GM12878 (cell line): ENCODE measurements around the gene GSE1. TPM values are rescaled to one million over a fixed set of nuclear protein-coding genes. Genes with fewer than 3 reads are reported as not detected.

Experiments used
- BACH1 ChIP-seq: fragments of 450-650 bp; IDR thresholded peaks from 2 replicates; pipeline ENCODE4 v1.6.1; 2017; ENCODE audit warnings: mild to moderate bottlenecking, borderline replicate concordance
- BHLHE40 ChIP-seq, 2 experiments: fragments of 450-650 bp in 1 of 2; IDR thresholded peaks; 2 replicates each; pipeline ENCODE4 v1.6.1; 2011 to 2017; ENCODE audit warnings: low read depth in 2 of 2, borderline replicate concordance in 1 of 2, improper control_type of control experiment in 1 of 2, low read length in 1 of 2, mild to moderate bottlenecking in 1 of 2
- CHD2 ChIP-seq: IDR thresholded peaks from 2 replicates; pipeline ENCODE4 v1.6.1; 2011; ENCODE audit warnings: low read depth, low read length, improper control_type of control experiment, borderline replicate concordance
- CREM ChIP-seq: IDR thresholded peaks from 2 replicates; pipeline ENCODE4 v1.6.1; 2014; ENCODE audit warnings: antibody characterized with exemption, low read depth
- DPF2 ChIP-seq: fragments of 450-650 bp; IDR thresholded peaks from 2 replicates; pipeline ENCODE4 v1.6.1; 2017; ENCODE audit warnings: mild to moderate bottlenecking
- EGR1 ChIP-seq, 2 experiments: IDR thresholded peaks; 1 replicate in 1 of 2; 2 replicates in 1 of 2; pipeline ENCODE4 v1.6.1; 2011 to 2012; ENCODE audit warnings: low read depth in 2 of 2, low read length in 2 of 2, borderline replicate concordance in 1 of 2, mild to moderate bottlenecking in 1 of 2, moderate library complexity in 1 of 2
- EP300 ChIP-seq, 2 experiments: fragments of 150-350 bp in 1 of 2; IDR thresholded peaks; 2 replicates each; pipeline ENCODE4 v1.6.1; 2011 to 2012; ENCODE audit warnings: low read depth in 2 of 2, low read length in 2 of 2, borderline replicate concordance in 1 of 2, improper control_type of control experiment in 1 of 2, inconsistent platforms in 1 of 2; ENCODE audit not compliant: control insufficient read depth in 1 of 2
- FOXM1 ChIP-seq: IDR thresholded peaks from 2 replicates; pipeline ENCODE4 v1.6.1; 2012; ENCODE audit warnings: low read depth, mild to moderate bottlenecking, inconsistent platforms, low read length, moderate library complexity
- GATAD2B ChIP-seq: fragments of 450-650 bp; conservative IDR thresholded peaks from 2 replicates; pipeline ENCODE4 v1.6.1; 2017; ENCODE audit warnings: low read depth, mild to moderate bottlenecking, moderate library complexity
- HDAC6 ChIP-seq: fragments of 200-600 bp; sonication (generic); IDR thresholded peaks from one replicate; pipeline ENCODE4 v1.8.0; 2017; ENCODE audit warnings: antibody characterized with exemption; ENCODE audit not compliant: unreplicated experiment
- IKZF1 ChIP-seq: fragments of 450-650 bp; conservative IDR thresholded peaks from 2 replicates; pipeline ENCODE4 v1.6.1; 2017; ENCODE audit warnings: antibody characterized with exemption, mild to moderate bottlenecking
- KLF5 ChIP-seq: fragments of 450-650 bp; IDR thresholded peaks from 2 replicates; pipeline ENCODE4 v1.6.1; 2014; ENCODE audit warnings: mild to moderate bottlenecking; ENCODE audit not compliant: partially characterized antibody
- MTA2 ChIP-seq: fragments of 450-650 bp; IDR thresholded peaks from 2 replicates; pipeline ENCODE4 v1.6.1; 2016; ENCODE audit warnings: low read depth, mild to moderate bottlenecking, moderate library complexity
- POU2F2 ChIP-seq: IDR thresholded peaks from 3 replicates; pipeline ENCODE4 v1.6.1; 2011; ENCODE audit warnings: low read depth, mild to moderate bottlenecking, low read length, borderline replicate concordance
- SIX5 ChIP-seq: IDR thresholded peaks from 2 replicates; pipeline ENCODE4 v1.6.1; 2011; ENCODE audit warnings: mild to moderate bottlenecking, low read depth, low read length, moderate library complexity; ENCODE audit not compliant: severe bottlenecking
- STAT3 ChIP-seq: IDR thresholded peaks from 2 replicates; pipeline ENCODE4 v1.6.1; 2011; ENCODE audit warnings: low read depth, low read length, improper control_type of control experiment
- TARDBP ChIP-seq: IDR thresholded peaks from 2 replicates; pipeline ENCODE4 v1.6.1; 2016; ENCODE audit warnings: borderline replicate concordance
- TCF3 ChIP-seq: IDR thresholded peaks from 2 replicates; pipeline ENCODE4 v1.6.1; 2012; ENCODE audit warnings: low read depth, mild to moderate bottlenecking, low read length, borderline replicate concordance; ENCODE audit not compliant: insufficient read depth
- ZNF207 ChIP-seq: fragments of 450-650 bp; IDR thresholded peaks from 2 replicates; pipeline ENCODE4 v1.6.1; 2014; ENCODE audit warnings: antibody characterized with exemption, mild to moderate bottlenecking, borderline replicate concordance
- ZNF217 ChIP-seq: fragments of 450-650 bp; IDR thresholded peaks from 2 replicates; pipeline ENCODE4 v1.6.1; 2017; ENCODE audit warnings: antibody characterized with exemption, mild to moderate bottlenecking
- polyA plus RNA-seq, 11 experiments: library from polyadenylated mRNA; depleted of rRNA in 4 of 11; unstranded in 6 of 11; stranded (reverse) in 5 of 11; fragments of >200 nt; fragmentation: Nextera tagmentation in 4 of 11; fragmentation: Illumina TruSeq in 1 of 11; extraction: Ambion mirVana in 4 of 11; extraction: Trizol in 1 of 11; gene quantifications; 1 replicate in 1 of 11; 2 replicates in 10 of 11; pipeline versions ENCODE4 v1.2.1 to v1.2.3, GENCODE V29; 2011 to 2016; ENCODE audit warnings: inconsistent platforms in 2 of 11, missing spikeins in 2 of 11, low read depth in 1 of 11
- total RNA-seq, 4 experiments: library from RNA; depleted of rRNA in 3 of 4; stranded (reverse); fragments of >200 nt in 3 of 4; fragmentation: Illumina TruSeq in 1 of 4; extraction: Trizol in 1 of 4; gene quantifications; 2 replicates each; pipeline versions ENCODE4 v1.2.1 to v1.2.3, GENCODE V29; 2013 to 2021
- TF ChIP-seq, protein P1 (sequence below): fragments of 450-650 bp; IDR thresholded peaks from 2 replicates; pipeline ENCODE4 v1.6.1; 2018; ENCODE audit warnings: borderline replicate concordance, mild to moderate bottlenecking; ENCODE audit not compliant: partially characterized antibody
- TF ChIP-seq, protein P2 (sequence below): fragments of 450-650 bp; IDR thresholded peaks from 2 replicates; pipeline ENCODE4 v1.6.1; 2017; ENCODE audit warnings: mild to moderate bottlenecking, moderate library complexity

The GSE1 gene
- total and polyA plus RNA-seq, 10 of the 15 experiments (the other 5 are each of a cell fraction or from before 2014, with no cell fraction given), result 4.6 to 58.7 (median 18.2) TPM

DNA sequence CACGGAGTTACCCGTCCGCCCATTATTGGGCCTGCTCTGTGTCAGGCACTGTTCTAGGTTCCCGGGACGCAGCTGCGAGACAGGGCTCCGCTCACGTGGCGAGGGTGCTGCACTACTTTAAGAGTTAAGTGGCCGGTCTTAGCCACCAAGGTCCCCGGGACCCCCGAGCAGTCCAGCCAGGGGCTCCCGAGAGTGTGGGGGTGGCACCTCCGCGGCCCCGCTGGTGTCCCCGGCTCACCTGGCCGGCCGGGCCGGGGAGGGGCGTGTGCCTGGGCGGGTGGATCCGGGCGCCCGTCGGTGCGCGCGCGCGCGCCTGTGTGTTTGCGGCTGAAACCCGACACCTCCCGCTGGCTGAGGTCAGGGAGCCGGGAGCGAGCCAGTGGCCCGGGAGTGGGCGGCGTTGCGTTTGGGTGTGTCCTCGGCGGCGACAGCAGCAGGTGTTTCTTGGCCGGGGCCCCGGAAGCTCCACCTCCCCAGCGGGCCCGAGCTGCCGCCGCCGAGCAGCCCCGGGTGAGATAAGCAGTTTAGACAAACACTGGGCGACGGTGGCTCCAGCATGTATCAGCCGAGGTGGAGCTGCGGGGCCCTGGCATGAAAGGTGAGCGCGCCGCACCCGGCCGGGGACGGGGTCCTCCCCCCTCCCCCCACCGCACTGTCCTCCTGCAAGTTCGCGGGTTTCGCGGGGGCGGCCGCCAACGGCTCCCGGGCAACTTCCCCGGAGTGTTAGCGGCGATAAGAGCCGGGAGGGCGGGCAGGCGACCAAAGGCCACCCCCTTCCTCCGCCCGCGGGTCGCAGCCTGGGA is at the start of gene GSE1 (continued):
- peak; percentile 95 for TF ChIP-seq GATAD2B
- TF ChIP-seq FOXM1, result no peak
- TF ChIP-seq ZNF217, result peak; percentile 68; the same call in 1 of the 2 replicates
- TF ChIP-seq, protein P1, sequence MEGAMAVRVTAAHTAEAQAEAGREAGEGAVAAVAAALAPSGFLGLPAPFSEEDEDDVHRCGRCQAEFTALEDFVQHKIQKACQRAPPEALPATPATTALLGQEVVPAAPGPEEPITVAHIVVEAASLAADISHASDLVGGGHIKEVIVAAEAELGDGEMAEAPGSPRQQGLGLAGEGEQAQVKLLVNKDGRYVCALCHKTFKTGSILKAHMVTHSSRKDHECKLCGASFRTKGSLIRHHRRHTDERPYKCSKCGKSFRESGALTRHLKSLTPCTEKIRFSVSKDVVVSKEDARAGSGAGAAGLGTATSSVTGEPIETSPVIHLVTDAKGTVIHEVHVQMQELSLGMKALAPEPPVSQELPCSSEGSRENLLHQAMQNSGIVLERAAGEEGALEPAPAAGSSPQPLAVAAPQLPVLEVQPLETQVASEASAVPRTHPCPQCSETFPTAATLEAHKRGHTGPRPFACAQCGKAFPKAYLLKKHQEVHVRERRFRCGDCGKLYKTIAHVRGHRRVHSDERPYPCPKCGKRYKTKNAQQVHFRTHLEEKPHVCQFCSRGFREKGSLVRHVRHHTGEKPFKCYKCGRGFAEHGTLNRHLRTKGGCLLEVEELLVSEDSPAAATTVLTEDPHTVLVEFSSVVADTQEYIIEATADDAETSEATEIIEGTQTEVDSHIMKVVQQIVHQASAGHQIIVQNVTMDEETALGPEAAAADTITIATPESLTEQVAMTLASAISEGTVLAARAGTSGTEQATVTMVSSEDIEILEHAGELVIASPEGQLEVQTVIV, result peak; percentile 11
- 0 out of 4 replicates have a peak, but pooled peaks of 1 of the 2 experiments have one; percentile 40 for TF ChIP-seq EP300 (IDR thresholded peaks at IDR 0.05; ENCODE audit: borderline replicate concordance in 1 of 2, control insufficient read depth in 1 of 2, low read depth in 2 of 2, low read length in 2 of 2)
- TF ChIP-seq DPF2, result peak; percentile 76; the same call in 1 of the 2 replicates
- 0 out of 2 replicates have a peak, but pooled peaks have one; percentile 4 for TF ChIP-seq CREM
- peak in 1 of 2 experiments; percentile 87; a peak in 2 of 3 replicates for TF ChIP-seq EGR1 (IDR thresholded peaks at IDR 0.05; ENCODE audit: borderline replicate concordance in 1 of 2, low read depth in 2 of 2, low read length in 2 of 2)
- TF ChIP-seq MTA2, result no peak
- no peak for TF ChIP-seq TARDBP
- peak; percentile 65; the same call in 1 of the 2 replicates for TF ChIP-seq BACH1
- TF ChIP-seq SIX5, result peak; percentile 29
- peak; percentile 53; the same call in 1 of the 2 replicates for TF ChIP-seq ZNF207
- peak; percentile 23 for TF ChIP-seq KLF5
- peak; percentile 85 for TF ChIP-seq TCF3
- TF ChIP-seq POU2F2, result no peak
- no peak for TF ChIP-seq HDAC6
- TF ChIP-seq, protein P2, sequence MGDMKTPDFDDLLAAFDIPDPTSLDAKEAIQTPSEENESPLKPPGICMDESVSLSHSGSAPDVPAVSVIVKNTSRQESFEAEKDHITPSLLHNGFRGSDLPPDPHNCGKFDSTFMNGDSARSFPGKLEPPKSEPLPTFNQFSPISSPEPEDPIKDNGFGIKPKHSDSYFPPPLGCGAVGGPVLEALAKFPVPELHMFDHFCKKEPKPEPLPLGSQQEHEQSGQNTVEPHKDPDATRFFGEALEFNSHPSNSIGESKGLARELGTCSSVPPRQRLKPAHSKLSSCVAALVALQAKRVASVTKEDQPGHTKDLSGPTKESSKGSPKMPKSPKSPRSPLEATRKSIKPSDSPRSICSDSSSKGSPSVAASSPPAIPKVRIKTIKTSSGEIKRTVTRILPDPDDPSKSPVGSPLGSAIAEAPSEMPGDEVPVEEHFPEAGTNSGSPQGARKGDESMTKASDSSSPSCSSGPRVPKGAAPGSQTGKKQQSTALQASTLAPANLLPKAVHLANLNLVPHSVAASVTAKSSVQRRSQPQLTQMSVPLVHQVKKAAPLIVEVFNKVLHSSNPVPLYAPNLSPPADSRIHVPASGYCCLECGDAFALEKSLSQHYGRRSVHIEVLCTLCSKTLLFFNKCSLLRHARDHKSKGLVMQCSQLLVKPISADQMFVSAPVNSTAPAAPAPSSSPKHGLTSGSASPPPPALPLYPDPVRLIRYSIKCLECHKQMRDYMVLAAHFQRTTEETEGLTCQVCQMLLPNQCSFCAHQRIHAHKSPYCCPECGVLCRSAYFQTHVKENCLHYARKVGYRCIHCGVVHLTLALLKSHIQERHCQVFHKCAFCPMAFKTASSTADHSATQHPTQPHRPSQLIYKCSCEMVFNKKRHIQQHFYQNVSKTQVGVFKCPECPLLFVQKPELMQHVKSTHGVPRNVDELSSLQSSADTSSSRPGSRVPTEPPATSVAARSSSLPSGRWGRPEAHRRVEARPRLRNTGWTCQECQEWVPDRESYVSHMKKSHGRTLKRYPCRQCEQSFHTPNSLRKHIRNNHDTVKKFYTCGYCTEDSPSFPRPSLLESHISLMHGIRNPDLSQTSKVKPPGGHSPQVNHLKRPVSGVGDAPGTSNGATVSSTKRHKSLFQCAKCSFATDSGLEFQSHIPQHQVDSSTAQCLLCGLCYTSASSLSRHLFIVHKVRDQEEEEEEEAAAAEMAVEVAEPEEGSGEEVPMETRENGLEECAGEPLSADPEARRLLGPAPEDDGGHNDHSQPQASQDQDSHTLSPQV, result no peak
- no peak for TF ChIP-seq STAT3
- 0 out of 2 replicates have a peak, but pooled peaks have one; percentile 7 for TF ChIP-seq CHD2
- peak; percentile 93 for TF ChIP-seq IKZF1
- peak in 1 of 2 experiments; percentile 89; a peak in 3 of 4 replicates for TF ChIP-seq BHLHE40 (IDR thresholded peaks at IDR 0.05; ENCODE audit: borderline replicate concordance in 1 of 2, low read depth in 2 of 2, low read length in 1 of 2)
